Measurements from ENCODE around the gene KARS1.

Gene KARS1

DNA sequence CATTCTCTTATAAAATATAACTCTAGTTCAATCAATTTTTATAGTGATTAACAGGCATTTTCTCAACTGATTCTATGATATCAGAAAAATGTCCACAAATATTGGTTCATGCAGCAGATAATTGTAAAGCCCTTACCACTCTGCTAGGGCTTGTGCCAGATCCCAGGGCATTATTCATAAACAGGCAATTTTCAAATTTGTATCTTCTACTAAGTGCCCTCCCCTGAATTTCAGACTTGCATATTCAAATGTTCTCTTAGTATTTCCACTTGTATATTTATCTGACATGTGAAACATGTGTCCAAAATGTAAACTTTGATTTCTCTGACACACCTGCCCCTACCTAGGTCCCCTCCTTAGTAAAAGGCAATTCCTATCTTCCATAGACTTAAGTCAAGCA lies 20.0 kb upstream of the KARS1 start:
- TF ChIP-seq, protein P1, sequence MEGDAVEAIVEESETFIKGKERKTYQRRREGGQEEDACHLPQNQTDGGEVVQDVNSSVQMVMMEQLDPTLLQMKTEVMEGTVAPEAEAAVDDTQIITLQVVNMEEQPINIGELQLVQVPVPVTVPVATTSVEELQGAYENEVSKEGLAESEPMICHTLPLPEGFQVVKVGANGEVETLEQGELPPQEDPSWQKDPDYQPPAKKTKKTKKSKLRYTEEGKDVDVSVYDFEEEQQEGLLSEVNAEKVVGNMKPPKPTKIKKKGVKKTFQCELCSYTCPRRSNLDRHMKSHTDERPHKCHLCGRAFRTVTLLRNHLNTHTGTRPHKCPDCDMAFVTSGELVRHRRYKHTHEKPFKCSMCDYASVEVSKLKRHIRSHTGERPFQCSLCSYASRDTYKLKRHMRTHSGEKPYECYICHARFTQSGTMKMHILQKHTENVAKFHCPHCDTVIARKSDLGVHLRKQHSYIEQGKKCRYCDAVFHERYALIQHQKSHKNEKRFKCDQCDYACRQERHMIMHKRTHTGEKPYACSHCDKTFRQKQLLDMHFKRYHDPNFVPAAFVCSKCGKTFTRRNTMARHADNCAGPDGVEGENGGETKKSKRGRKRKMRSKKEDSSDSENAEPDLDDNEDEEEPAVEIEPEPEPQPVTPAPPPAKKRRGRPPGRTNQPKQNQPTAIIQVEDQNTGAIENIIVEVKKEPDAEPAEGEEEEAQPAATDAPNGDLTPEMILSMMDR (IDR thresholded peaks at IDR 0.05; ENCODE audit: low read depth, low read length) = no peak
- no peak for DNase-seq (ENCODE audit: extremely low read depth, low read depth)

DNA sequence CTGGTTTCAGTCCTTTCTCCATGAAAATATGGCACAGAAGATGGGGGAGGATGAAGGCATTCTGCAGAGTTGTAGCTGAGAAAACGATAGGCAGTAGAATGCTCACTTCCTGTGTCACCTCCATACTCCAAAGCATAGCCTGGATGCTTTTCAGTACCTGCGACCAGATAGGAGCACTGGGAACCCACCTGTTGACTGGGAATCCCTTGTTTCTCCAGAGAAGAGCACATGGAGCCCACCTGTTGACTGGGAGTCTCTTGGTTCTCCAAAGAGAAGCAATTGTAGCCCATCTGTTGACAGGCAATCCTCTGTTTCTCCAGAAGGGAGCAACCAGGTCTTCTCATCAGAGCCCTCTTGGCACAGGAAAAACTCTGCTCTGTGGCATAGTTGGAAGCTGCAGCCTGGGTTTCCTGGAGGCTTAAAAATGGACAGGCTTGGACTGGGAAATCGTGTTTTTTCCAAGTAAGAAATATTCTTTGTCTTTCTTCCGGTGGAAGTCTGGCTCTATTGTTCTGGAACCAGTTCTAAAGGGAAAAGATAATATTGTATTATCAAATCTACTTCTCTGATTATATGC lies 13.3 kb upstream of the KARS1 start:
- TF ChIP-seq, protein P1 (IDR thresholded peaks at IDR 0.05; ENCODE audit: low read depth, low read length) = no peak
- DNase-seq (ENCODE audit: extremely low read depth, low read depth) = no peak

DNA sequence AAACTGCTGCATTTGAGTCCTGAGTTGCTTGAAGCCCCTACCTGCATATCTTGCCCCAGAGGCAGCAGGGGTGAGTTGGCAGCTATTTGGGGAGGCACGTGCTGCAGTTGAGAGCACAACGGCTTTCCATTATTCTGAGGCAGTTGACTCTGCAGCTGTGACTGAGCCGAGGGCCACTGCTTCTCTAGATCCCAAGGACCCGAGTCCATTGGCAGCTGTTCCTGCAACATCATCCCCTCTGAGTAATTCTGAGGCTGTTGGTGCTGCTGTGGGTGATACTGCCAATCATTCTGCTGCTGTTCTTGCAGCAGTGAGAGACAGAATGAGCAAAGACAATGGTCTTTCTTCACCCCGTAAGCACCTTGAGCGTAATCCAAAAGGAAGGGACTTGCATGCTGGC lies 12.9 kb upstream of the KARS1 start:
- TF ChIP-seq, protein P1 (IDR thresholded peaks at IDR 0.05; ENCODE audit: low read depth, low read length) = no peak
- no peak for DNase-seq (ENCODE audit: extremely low read depth, low read depth)

DNA sequence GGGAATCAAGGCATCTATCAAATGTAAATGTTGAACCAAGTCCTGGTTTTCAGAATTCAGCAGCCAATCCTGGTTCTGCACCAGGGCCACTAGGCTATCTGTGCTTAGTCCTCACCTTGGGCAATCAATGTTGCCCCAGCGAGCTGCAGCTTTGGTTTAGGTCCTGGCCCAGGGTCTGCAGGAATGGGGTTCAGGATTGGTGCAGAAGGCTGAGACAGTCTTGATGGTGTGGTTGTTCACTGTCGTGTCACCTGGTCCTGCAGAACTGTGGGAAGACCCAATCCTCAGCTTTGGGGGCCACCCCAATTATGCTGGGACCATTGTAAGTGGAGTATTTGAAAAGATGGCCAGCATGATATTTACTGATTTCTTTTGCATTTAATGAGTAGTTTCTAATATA lies 10.7 kb upstream of the KARS1 start:
- DNase-seq (ENCODE audit: extremely low read depth, low read depth) = no peak
- TF ChIP-seq, protein P1 (IDR thresholded peaks at IDR 0.05; ENCODE audit: low read depth, low read length) = no peak

DNA sequence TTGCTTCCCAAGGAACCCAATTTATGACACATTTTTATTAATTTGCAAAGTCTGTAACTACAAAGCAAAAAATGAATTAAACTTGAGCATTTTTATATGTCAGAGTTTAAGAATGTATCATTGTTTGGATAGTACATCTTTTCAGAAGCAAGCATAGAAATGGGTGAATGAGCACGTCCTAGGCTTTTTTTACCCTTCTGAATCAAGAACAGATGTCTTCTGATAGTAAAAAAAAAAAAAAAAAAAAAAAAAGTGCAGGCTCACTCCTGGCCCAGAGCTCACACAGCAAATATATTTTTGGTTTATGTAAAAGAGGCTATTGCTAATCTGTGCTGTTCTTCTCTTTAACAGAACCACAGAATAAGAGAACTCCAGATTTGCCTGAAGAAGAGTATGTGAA lies 6.5 kb upstream of the KARS1 start:
- DNase-seq (ENCODE audit: extremely low read depth, low read depth) = peak; percentile 46
- TF ChIP-seq, protein P1 (IDR thresholded peaks at IDR 0.05; ENCODE audit: low read depth, low read length) = no peak

DNA sequence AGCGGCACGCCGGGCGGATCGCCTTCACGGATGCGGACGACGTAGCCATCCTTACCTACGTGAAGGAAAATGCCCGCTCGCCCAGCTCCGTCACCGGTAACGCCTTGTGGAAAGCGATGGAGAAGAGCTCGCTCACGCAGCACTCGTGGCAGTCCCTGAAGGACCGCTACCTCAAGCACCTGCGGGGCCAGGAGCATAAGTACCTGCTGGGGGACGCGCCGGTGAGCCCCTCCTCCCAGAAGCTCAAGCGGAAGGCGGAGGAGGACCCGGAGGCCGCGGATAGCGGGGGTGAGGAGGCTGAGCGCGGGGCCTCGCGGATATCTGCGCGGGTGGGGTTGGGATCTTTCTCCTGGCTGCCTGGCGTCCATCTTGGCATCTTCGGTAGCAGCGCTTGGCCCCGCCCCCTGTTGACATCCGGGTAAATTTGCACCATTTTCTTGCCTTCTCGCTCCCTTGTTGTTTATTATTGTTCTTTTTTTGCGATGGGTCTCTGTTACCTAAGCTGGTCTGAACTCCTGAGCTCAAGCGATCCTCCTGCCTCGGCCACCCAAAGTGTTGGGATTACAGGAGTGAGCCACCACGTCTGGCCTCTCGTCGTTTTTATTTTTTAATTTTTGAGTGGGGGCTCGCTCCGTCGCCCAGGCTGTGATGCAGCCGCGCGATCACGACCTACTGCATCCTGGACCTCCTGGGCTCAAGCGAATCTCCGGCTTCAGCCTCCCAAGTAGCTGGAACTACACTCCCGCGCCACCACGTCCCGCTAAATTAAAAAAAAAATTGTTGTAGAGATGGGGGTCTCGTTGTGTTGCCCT lies 1.0 kb upstream of the KARS1 start:
- TF ChIP-seq, protein P1 (IDR thresholded peaks at IDR 0.05; ENCODE audit: low read depth, low read length) = no peak
- no peak for DNase-seq (ENCODE audit: extremely low read depth, low read depth)

DNA sequence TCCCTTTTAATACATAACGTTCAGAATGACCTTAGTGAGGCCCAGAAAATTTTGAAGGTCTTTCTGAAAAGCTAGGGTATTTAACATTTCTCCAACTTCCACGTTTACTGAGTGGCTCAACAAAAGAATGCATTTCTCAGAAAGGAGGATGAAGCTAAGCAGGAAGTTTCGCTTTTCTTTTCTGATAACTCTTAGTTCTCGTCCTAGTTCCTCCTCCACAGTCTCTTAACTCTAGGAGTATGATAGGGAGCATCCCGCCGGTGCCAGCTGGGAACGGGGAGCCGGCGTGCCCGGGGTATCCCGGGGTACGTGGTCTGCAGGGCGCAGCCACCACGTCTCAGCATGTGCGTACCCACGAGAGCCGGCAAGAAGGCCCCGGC lies 363 bp downstream of the KARS1 start:
- no peak for DNase-seq (ENCODE audit: extremely low read depth, low read depth)
- TF ChIP-seq, protein P1 (IDR thresholded peaks at IDR 0.05; ENCODE audit: low read depth, low read length) = no peak

Measured in AG09319 (cell line).